ENCODE results near the gene CATSPER2.
"Not testable (repeated sequence)": the region's sequence is repeated elsewhere in the genome, so short reads cannot be mapped to it uniquely, and the experiment has no call there.

CATSPER2 gene

GRCh38 chr15:43593328-43594190 is 55.1 kb downstream of the CATSPER2 start, which contains the start of gene CKMT1B:
TSS of gene CKMT1B (plus strand) at chr15:43594027. CDS start at chr15:43594219, 192 bp downstream.
- not testable (repeated sequence) for DNase-seq (ENCODE audit: low spot score)

GRCh38 chr15:43592841-43593240 is 55.8 kb downstream of the CATSPER2 start:
- not testable (repeated sequence) for DNase-seq (ENCODE audit: low spot score)

GRCh38 chr15:43589778-43590466 is 58.7 kb downstream of the CATSPER2 start, which contains the start of gene PPIP5K1:
TSS of gene PPIP5K1 (minus strand) at chr15:43590208. CDS start at chr15:43584504, 5,704 bp downstream.
- DNase-seq (ENCODE audit: low spot score): not testable (repeated sequence)
